ENCODE measurements around the gene SLC44A3. TPM values are rescaled to one million over a fixed set of nuclear protein-coding genes. Genes with fewer than 3 reads are reported as not detected.

The SLC44A3 gene
- total and polyA plus RNA-seq, 3 donors from 2014 or later: 2.7 to 6.4 (median 3.4) TPM

- peak overlapping the region; percentile 65 to 74 for H3K4me3 ChIP-seq
- DNase-seq: peak; percentile 67
- H3K4me1 ChIP-seq: peaks cover 11% of the 10 kb centered on the region
- intact Hi-C loops (cut with DNase I; ENCODE audit: low total_unique reads): loop anchor here (5.0 to 10.0 kb wide), 2 partner anchors 63 to 109 kb away; no protein-coding TSS in a partner anchor
- TF ChIP-seq CTCF (IDR thresholded peaks at IDR 0.05) (no peak), POLR2A (IDR thresholded peaks at IDR 0.05) (no peak)
- no peaks in the 10 kb centered on the region for H3K36me3 ChIP-seq (ENCODE audit: low read depth, missing control alignments)
- H3K9me3 ChIP-seq: no peaks in the 10 kb centered on the region
- no peaks in the 10 kb centered on the region for H3K27me3 ChIP-seq
- WGBS, 2 donors: 1% methylated on average over 23 of the region's 23 CpGs
- H3K27ac ChIP-seq: peak overlapping the region; percentile 92 to 95
These were observed 105.5 kb downstream of the SLC44A3 start for GRCh38 chr1:94925561-94926125.

GRCh38 chr1:94926126-94926914, 106.2 kb downstream of the SLC44A3 start:
- intact Hi-C loops (cut with DNase I; ENCODE audit: low total_unique reads): loop anchor here (5.0 to 10.0 kb wide), 2 partner anchors 64 to 108 kb away; no protein-coding TSS in a partner anchor
- H3K4me3 ChIP-seq: peak overlapping the region; percentile 65 to 74
- 1 to 3% methylated on average over 4 to 57 of the region's 78 CpGs for WGBS, 2 donors
- H3K9me3 ChIP-seq: no peaks in the 10 kb centered on the region
- TF ChIP-seq CTCF (IDR thresholded peaks at IDR 0.05): peak; percentile 9 to 31 (median 29)
- TF ChIP-seq POLR2A (IDR thresholded peaks at IDR 0.05): no peak
- peaks cover 11% of the 10 kb centered on the region for H3K4me1 ChIP-seq
- no peaks in the 10 kb centered on the region for H3K36me3 ChIP-seq (ENCODE audit: low read depth, missing control alignments)
- DNase-seq: peak; percentile 38
- H3K27me3 ChIP-seq: no peaks in the 10 kb centered on the region
- peak overlapping the region; percentile 92 to 95 for H3K27ac ChIP-seq

DNA sequence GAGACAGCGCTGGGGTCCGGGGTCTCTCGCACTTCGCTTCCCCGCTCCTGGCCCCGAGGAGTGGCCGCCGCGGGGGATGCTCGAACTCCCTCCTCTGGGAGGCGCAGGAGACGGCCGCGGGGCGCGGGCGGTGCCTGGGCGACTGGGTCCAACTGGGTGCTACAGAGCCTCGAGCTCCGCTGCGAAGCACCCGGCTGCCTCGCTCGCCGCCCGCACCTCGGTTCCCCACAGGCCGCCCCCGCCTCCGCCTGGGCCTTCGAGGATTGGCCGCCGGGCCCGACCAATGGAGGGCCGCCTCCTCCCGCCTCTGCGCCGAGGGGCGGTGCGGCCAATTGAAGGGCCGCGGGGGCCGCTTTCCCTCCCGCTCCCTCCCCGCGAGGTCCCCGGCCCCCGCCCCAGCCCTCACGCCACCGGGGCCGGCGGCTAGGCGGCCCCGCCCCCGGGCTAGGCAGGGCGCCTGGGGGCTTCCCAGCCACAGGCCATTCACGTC, 106.8 kb downstream of the SLC44A3 start, which contains the start of gene CNN3:
Gene CNN3, minus strand, starts transcription at position 196 of the 490 bp plus-strand sequence. CDS start 216 bp downstream, outside the sequence.
- TF ChIP-seq POLR2A (IDR thresholded peaks at IDR 0.05): peak; percentile 83
- no peak for TF ChIP-seq CTCF (IDR thresholded peaks at IDR 0.05)
- DNase-seq: peak; percentile 89
- H3K36me3 ChIP-seq (ENCODE audit: low read depth, missing control alignments): no peaks in the 10 kb centered on the region
- no peaks in the 10 kb centered on the region for H3K27me3 ChIP-seq
- peaks cover 11% of the 10 kb centered on the region for H3K4me1 ChIP-seq
- peak within 1 kb of the TSS; percentile 92 to 95 for H3K27ac ChIP-seq
- WGBS, 2 donors: 1% methylated on average over 39 of the region's 57 CpGs; no CpG with 5 or more reads in 1 of the 2 donors
- intact Hi-C loops (cut with DNase I; ENCODE audit: low total_unique reads): loop anchor here (5.0 to 10.0 kb wide), 2 partner anchors 65 to 108 kb away; no protein-coding TSS in a partner anchor
- H3K9me3 ChIP-seq: no peaks in the 10 kb centered on the region
- H3K4me3 ChIP-seq: peak within 1 kb of the TSS; percentile 65 to 74

GRCh38 chr1:94927405-94928175, 107.4 kb downstream of the SLC44A3 start:
- TF ChIP-seq POLR2A (IDR thresholded peaks at IDR 0.05) (no peak), CTCF (IDR thresholded peaks at IDR 0.05) (no peak)
- H3K27ac ChIP-seq: peak overlapping the region; percentile 92 to 95
- H3K9me3 ChIP-seq: no peaks in the 10 kb centered on the region
- 9% methylated on average over 18 to 26 of the region's 40 CpGs for WGBS, 2 donors
- H3K4me1 ChIP-seq: peaks cover 11% of the 10 kb centered on the region
- no peaks in the 10 kb centered on the region for H3K36me3 ChIP-seq (ENCODE audit: low read depth, missing control alignments)
- peak; percentile 34 for DNase-seq
- H3K27me3 ChIP-seq: no peaks in the 10 kb centered on the region
- intact Hi-C loops (cut with DNase I; ENCODE audit: low total_unique reads): loop anchor here (5.0 to 10.0 kb wide), 2 partner anchors 65 to 107 kb away; no protein-coding TSS in a partner anchor
- peak overlapping the region; percentile 65 to 74 for H3K4me3 ChIP-seq
